HG03175 (cell line): ENCODE measurements around the gene RNF111.
"Not testable (repeated sequence)": the region's sequence is repeated elsewhere in the genome, so short reads cannot be mapped to it uniquely, and the experiment has no call there.

Experiments
- ATAC-seq: cut with Tn5 transposase; IDR thresholded peaks from one replicate; pipeline ENCODE4 v1.9.1; 2021; ENCODE audit warnings: mild to moderate bottlenecking, moderate library complexity; ENCODE audit not compliant: unreplicated experiment

RNF111 gene

GRCh38 chr15:58999694-59000093, 12.2 kb downstream of the RNF111 start:
- ATAC-seq = no peak

GRCh38 chr15:59000251-59000650, 12.8 kb downstream of the RNF111 start:
- not testable (repeated sequence) for ATAC-seq

DNA sequence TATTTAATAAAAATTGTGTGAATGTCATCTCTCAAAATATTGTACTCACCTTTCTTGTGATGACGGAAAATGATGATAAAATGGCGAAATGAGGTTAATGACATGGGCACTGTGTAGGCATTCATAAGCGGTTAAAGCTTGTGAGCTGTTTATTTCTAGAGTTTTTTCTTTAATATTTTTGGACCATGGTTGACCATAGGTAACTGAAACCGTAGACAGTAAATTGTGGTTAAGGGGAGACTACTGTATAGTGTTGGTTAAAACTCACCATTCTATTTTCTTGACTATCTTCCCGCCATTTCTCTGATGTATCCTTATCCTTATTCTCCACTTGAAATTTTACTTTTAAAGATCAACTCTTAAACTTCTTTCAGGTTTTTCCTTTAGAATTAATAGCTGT, 14.5 kb downstream of the RNF111 start:
- ATAC-seq = no peak

DNA sequence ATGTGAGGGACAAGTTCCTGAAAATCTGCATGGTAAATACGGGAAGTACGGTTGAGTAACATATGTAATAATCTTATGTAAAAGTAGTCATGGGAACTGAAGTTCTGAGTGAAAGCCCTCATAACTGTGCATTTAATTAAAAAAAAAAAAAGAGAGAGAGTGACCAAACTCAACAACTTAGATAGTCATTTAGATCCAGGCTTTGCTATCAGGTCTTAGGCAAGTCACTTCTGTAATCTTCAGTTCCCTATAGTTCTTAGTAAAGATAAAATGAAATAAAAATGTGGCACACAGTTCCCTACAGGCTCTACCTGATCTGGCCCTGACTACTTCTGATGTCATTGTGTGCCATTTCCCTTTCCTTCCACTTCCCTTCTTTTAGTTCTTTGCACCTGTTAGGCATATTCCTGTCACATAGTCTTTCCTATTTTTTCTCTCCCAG, 15.0 kb downstream of the RNF111 start:
- ATAC-seq = peak; percentile 63

DNA sequence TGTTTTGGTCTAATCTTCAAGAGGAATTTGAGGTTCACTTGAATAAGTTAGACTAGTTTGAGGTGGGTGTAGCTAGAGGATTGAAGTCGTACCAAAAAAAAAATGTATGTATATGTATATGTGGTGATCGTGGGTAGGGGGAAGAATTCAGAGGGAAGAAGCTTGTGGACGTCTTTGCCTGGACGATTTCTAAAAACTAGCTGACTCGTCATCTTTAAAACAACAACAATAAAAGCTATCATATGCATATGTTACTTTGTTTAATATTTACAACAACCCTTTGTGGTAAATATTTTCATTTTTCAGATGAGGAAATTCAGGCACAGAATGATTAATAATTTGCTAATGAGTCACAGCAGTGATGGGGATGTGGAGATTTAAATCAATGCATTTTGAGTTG, 18.1 kb downstream of the RNF111 start:
- no peak for ATAC-seq

- ATAC-seq = no peak
Measured at GRCh38 chr15:59008086-59008485, 20.6 kb downstream of the RNF111 start.

- ATAC-seq = no peak
Measured at GRCh38 chr15:59011262-59011952, 23.9 kb downstream of the RNF111 start.

DNA sequence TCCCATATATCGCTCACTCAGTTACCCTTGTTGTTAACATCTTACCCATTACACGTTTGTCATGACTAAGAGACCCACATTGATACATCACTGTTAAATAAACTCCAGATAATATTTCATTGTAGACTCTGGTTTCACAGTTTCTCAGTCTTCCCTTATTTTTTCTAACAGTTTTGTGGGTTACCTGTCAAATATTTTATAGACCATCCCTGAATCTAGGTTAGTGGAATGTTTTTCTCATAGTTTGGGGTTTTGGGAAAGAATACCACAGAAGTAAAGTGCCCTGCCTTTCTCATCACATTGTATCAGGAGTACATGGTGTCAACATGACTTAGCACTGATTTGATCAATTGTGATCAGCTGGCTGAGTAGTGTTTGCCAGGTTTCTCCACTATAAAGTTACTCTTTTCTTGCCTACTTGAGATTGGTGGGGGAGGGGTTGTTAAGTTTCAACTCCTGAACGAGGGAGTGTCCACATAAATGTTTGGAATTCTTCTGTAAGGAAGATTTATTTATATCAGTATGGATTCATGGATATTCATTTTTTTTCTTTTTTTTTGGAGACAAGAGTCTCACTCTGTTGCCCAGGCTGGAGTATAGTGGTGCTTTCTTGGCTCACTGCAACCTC, 25.9 kb downstream of the RNF111 start:
- ATAC-seq = no peak

- ATAC-seq = no peak
Measured at GRCh38 chr15:59014068-59014467, 26.6 kb downstream of the RNF111 start.

DNA sequence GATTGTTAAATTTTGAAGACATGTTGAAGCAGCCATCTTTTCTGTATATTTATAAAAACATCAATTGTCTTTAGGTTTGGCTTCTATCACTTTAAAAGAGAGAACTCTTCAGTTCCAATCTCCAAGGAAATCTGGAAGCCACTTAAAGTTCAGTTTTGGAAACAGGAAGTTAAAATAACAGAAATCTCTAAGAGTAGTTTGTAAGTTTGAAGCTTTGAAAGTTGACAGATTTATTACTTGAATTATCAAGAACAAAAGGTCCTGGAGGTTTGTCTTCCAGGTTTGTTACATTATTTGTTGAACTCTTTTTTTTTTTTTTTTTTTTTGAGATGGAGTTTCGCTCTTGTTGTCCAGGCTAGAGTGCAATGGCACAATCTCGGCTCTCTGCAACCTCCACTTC, 30.0 kb downstream of the RNF111 start:
- no peak for ATAC-seq

DNA sequence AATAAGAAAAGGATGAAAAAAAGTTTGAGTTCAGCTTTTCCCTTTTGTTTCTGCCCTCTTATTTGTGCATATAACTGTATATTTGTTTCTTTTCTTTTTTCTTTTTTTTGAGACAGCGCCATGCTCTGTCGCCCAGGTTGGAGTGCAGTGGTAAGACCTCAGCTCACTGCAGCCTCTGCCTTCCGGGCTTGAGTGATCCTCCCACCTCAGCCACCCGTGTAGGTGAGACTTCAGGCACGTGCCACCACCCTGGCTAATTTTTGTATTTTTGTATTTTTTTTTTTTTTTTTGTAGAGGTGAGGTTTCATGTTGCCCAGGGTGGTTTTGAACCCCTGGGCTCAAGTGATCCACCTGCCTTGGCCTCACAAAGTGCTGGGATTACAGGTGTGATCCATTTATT, 31.4 kb downstream of the RNF111 start:
- ATAC-seq = no peak

DNA sequence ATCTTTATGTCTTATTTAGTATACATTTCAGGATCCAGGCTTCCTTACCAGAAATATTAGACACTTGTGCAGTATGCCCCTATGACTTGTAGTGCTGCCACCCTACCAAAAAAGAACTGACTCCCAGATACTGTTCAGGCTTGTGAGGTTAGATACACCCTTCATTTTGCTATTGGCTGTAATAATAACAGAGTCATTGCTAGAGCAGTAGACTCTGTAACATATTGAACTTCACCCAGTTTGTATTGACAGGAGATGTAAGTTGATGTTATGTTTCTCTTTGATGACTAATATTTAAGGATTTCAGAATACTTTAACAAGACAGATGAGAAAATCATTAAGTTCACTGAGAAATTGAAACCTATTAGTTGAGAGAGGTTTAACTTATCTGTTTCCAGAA, 32.9 kb downstream of the RNF111 start:
- ATAC-seq = no peak

- ATAC-seq = no peak
Measured at GRCh38 chr15:59022188-59022587, 34.7 kb downstream of the RNF111 start.

DNA sequence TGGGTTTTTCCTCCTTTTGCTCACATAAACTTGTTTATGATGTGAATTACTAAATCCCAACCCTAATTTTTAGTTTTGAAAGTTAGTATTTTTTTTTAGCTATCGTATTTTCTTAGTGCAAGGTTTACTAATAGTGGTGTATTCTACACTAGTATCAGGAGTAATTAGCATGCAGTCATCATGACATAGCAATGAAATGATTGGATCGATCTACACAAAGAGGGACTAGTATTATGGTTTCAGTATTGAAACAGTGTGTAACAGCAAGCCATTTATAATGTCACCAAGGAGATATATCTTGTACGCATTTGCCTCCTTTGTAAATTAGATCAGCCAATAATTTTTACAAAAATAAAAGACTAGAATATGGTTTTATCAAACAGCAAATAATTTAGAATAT, 38.7 kb downstream of the RNF111 start:
- ATAC-seq = no peak

DNA sequence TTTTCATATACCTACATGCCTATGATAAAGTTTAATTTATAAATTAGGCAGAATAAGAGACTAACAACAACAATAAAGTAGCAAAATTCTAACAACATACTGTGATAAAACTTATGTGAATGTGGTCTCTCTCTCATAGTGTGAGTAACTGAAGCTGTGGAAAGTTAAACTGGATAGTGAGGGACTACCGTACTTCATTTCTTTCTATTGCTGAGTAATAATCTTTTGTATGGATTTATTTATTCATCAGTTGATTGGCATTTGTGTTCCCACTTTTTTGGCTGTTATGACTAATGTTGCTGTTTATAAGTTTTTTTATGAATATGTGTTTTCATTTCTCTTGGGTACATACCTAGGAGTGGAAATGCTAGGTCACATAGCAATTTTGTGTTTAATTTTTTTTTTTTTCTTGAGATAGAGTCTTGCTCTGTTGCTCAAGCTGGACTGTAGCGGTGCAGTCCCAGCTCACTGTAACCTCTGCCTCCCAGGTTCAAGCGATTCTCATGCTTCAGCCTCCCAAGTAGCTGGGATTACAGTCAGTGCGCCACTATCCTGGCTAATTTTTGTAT, 41.0 kb downstream of the RNF111 start:
- ATAC-seq = no peak

- no peak for ATAC-seq
Measured at GRCh38 chr15:59029554-59029953, 42.1 kb downstream of the RNF111 start.

DNA sequence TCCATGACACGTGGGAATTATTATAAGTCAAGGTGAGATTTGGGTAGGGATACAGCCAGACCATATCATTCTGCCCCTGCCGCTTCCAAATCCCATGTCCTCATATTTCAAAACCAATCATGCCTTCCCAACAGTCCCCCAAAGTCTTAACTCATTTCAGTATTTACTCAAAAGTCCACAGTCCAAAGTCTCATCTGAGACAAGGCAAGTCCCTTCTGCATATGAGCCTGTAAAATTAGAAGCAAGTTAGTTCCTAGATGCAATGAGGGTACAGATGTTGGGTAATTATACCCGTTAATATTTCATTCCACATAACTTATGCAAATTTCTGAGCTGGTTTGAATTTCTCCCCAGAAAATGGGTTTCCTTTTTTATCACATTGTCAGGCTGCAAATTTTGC, 47.7 kb downstream of the RNF111 start:
- no peak for ATAC-seq

DNA sequence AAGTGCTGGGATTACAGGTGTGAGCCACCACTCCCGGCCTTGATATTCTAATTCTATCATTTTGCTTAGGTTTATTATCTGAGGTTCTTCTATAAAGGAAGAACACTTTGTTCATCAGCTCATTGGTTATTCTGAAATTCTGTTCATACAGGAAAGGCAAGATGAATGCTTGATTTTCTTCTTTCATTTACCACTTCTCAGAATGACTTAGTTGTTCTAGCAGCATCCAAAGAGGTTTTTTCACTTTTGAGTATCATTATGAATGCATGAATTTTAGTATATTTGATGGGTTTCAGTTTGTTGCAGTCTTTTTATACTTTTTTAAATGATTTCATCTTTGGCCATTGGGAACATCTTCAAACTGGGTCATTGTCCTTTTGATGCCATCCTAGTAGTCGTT, 51.8 kb downstream of the RNF111 start:
- no peak for ATAC-seq

GRCh38 chr15:59042041-59042440, 54.6 kb downstream of the RNF111 start:
- ATAC-seq = no peak

- no peak for ATAC-seq
Measured at GRCh38 chr15:59048897-59049296, 61.4 kb downstream of the RNF111 start.

DNA sequence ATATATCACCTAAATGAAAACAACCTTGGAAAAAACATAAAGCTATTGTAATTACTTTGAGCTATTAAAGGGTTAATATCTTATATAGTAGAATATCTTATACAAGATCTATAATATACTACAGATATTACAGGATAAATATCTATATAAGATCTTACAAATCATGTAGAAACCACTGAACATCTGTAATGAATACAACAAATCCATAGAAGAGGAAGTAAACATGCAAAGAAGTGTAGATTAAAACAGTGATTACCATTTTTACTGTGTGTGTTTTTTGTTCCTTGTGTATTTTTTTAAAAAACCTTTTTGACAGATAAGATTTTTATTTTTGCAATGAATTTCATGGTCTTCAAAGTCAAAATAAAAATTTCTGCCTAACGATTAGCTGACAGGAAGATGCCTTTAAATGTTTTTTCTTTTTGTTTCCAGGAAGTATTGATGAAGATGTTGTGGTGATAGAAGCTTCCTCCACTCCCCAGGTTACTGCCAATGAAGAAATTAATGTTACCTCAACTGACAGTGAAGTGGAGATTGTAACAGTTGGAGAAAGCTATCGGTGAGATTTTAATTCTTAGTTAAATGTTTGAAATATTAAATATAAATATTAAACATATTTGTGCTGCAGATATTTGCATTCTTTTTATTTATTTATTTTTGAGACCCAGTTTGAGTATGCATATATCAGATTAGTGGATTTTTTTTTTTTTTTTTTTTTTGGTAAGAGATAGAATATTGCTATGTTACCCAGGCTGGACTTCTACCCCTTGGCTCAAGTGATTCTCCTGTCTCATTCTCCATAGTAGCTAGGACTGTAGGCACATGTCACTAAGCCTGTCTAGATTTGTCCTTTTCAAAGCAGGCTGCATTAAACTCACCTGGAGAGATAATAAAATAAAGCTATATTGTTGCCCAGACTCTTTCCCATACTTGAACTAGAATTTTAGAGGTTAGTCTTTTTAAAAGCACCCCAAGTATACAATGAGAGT, 64.7 kb downstream of the RNF111 start:
- no peak for ATAC-seq
